ENCODE data around the gene NRG3. TPM values are rescaled to one million over a fixed set of nuclear protein-coding genes. Genes with fewer than 3 reads are reported as not detected.
A peak's percentile ranks its signal among the peaks of the same experiment; 100 is the strongest.

Gene NRG3
- total and polyA plus RNA-seq, 2 of the 4 experiments (the other 2 are of a cell fraction): not detected

GRCh38 chr10:82383350-82383749 is 508.4 kb downstream of the NRG3 start:
- ChIA-PET CTCF (no interaction called here), POLR2A (ENCODE audit: unreplicated experiment) (no interaction called here)
- H3K14ac ChIP-seq (replicated peaks; ENCODE audit: low read depth, low read length): no peak overlapping the region
- no peak for TF ChIP-seq RFX5 (IDR thresholded peaks at IDR 0.05; ENCODE audit: low read depth, low read length)
- peak; percentile 59; the same call in 1 of the 2 replicates for TF ChIP-seq MAFK (IDR thresholded peaks at IDR 0.05; ENCODE audit: low read depth, low read length)
- no peak for TF ChIP-seq FOS (IDR thresholded peaks at IDR 0.05; ENCODE audit: low read depth, low read length)
- TF ChIP-seq, protein P1, sequence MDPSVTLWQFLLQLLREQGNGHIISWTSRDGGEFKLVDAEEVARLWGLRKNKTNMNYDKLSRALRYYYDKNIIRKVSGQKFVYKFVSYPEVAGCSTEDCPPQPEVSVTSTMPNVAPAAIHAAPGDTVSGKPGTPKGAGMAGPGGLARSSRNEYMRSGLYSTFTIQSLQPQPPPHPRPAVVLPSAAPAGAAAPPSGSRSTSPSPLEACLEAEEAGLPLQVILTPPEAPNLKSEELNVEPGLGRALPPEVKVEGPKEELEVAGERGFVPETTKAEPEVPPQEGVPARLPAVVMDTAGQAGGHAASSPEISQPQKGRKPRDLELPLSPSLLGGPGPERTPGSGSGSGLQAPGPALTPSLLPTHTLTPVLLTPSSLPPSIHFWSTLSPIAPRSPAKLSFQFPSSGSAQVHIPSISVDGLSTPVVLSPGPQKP (IDR thresholded peaks at IDR 0.05; ENCODE audit: borderline replicate concordance, low read depth, low read length): no peak
- no peak for TF ChIP-seq CEBPB (IDR thresholded peaks at IDR 0.05; ENCODE audit: low read depth, low read length)
- H3K79me1 ChIP-seq (ENCODE audit: low read depth in 1 of 2, low read length in 2 of 2): no peaks in the 10 kb centered on the region
- no peak overlapping the region for H2BK20ac ChIP-seq (ENCODE audit: low read depth, low read length)
- in situ Hi-C loops (cut with MboI; ENCODE audit: low sequenced_read_pairs): no loop called here
- H2AK9ac ChIP-seq (replicated peaks; ENCODE audit: low read depth, low read length, poor library complexity): no peak overlapping the region
- H2BK5ac ChIP-seq (ENCODE audit: low read depth, low read length, poor library complexity, severe bottlenecking): no peak overlapping the region
- H3K4me1 ChIP-seq (ENCODE audit: control insufficient read depth, insufficient read depth, low read length): no peaks in the 10 kb centered on the region
- no peak overlapping the region for H3K4me3 ChIP-seq (ENCODE audit: insufficient read depth, low read depth, low read length)
- no peak overlapping the region for H3K27ac ChIP-seq (ENCODE audit: insufficient read depth, low read length)
- intact Hi-C loops (cut with micrococcal nuclease): no loop called here
- BruUV-seq (replicated peaks): no TSS peak
- no peak overlapping the region for H2BK15ac ChIP-seq (ENCODE audit: low read depth, low read length)
- H3K36me3 ChIP-seq (ENCODE audit: control insufficient read depth, insufficient read depth, low read length): no peaks in the 10 kb centered on the region
- no peaks in the 10 kb centered on the region for H3K27me3 ChIP-seq (ENCODE audit: control insufficient read depth, insufficient read depth, low read length)
- H3K18ac ChIP-seq (ENCODE audit: low read depth, low read length): no peak overlapping the region
- no peak overlapping the region for H3K56ac ChIP-seq (ENCODE audit: extremely low read depth, insufficient read depth, low read length)
- H4K8ac ChIP-seq (ENCODE audit: low read depth in 2 of 2, low read length in 2 of 2): no peak overlapping the region
- H3K23ac ChIP-seq (ENCODE audit: low read depth, low read length): no peak overlapping the region
- H2AK5ac ChIP-seq (ENCODE audit: low read depth, low read length): no peak overlapping the region
- dilution Hi-C loops (cut with HindIII; ENCODE audit: low sequenced_read_pairs, unreplicated experiment): no loop called here
- no peaks in the 10 kb centered on the region for H3K9me1 ChIP-seq (ENCODE audit: insufficient read depth, low read length)
- no peak for ATAC-seq (ENCODE audit: low read depth)
- H4K5ac ChIP-seq (ENCODE audit: low read depth, low read length): no peak overlapping the region
- no peak overlapping the region for H4K91ac ChIP-seq (ENCODE audit: insufficient read depth, low read depth, low read length)
- no peak overlapping the region for H3K4ac ChIP-seq (ENCODE audit: low read depth, low read length)
- H3K4me2 ChIP-seq (ENCODE audit: low read depth, low read length): no peak overlapping the region
- no peak overlapping the region for H2BK120ac ChIP-seq (ENCODE audit: low read depth, low read length)
- H2AFZ ChIP-seq (replicated peaks; ENCODE audit: low read length, poor library complexity): no peak overlapping the region
- no peak for DNase-seq
- H4K20me1 ChIP-seq (ENCODE audit: insufficient read depth, low read length): no peaks in the 10 kb centered on the region
- H3K9ac ChIP-seq (ENCODE audit: low read depth, low read length): no peak overlapping the region
- peaks cover 5% of the 10 kb centered on the region; the same call in 1 of the 2 replicates for H3K9me3 ChIP-seq (ENCODE audit: control insufficient read depth, insufficient read depth, low read length)

All from IMR-90 (cell line).